ENCODE measurements around the gene WHAMM.

DNA sequence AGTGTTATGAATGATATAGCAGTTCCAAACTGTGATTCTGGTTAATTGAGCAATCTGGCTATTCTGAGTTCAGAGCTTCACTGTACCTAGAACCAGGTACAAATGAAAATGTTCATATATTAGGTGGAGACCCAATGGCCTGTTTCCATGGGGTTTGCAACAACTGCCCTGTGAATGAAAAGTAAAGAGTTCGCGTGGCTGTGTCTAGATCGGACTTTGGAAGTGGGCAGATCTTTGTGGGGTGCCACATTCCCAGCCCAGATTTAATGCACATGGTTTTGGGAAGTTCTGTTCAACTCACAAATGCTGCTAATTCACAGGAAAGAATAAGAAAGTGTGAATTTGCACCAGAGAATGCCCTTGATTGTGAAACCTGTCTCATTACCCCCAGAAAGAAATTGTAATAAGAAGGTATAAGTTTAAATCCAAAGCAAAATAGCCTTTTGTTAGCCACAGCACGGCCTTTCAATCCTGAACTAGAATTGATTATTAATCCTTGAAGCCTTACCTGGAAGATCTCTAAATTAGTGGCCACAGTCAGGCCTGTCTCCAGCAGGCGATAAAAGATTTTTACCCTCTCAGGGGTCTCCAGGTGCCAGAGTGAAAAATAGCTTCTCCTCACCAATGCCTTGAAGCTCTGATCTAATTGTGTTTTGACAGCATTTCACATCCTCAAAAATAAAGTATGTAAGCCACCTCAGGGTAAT is 22.6 kb downstream of the WHAMM start:
- TF ChIP-seq POLR2A (IDR thresholded peaks at IDR 0.05) = no peak
- TF ChIP-seq, protein P1, sequence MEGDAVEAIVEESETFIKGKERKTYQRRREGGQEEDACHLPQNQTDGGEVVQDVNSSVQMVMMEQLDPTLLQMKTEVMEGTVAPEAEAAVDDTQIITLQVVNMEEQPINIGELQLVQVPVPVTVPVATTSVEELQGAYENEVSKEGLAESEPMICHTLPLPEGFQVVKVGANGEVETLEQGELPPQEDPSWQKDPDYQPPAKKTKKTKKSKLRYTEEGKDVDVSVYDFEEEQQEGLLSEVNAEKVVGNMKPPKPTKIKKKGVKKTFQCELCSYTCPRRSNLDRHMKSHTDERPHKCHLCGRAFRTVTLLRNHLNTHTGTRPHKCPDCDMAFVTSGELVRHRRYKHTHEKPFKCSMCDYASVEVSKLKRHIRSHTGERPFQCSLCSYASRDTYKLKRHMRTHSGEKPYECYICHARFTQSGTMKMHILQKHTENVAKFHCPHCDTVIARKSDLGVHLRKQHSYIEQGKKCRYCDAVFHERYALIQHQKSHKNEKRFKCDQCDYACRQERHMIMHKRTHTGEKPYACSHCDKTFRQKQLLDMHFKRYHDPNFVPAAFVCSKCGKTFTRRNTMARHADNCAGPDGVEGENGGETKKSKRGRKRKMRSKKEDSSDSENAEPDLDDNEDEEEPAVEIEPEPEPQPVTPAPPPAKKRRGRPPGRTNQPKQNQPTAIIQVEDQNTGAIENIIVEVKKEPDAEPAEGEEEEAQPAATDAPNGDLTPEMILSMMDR (IDR thresholded peaks at IDR 0.05) = no peak
